NT2/D1 (cell line): ENCODE data around the gene EEF1AKMT4.

ENCODE experiments used
- DNase-seq: peaks from one replicate; pipeline ENCODE4 v3.0.0-alpha.2; 2011; ENCODE audit warnings: low read depth, low spot score
- H3K27me3 ChIP-seq: 2 replicates; pipeline ENCODE4 v1.6.0; 2011; ENCODE audit warnings: mild to moderate bottlenecking; ENCODE audit not compliant: insufficient read length, insufficient read depth
- H3K36me3 ChIP-seq: 2 replicates; pipeline ENCODE4 v1.6.1; 2011; ENCODE audit warnings: mild to moderate bottlenecking, low read length, mixed read lengths; ENCODE audit not compliant: insufficient read depth, insufficient read length
- H3K4me1 ChIP-seq: 2 replicates; pipeline ENCODE4 v1.5.1; 2011; ENCODE audit not compliant: insufficient read depth, insufficient read length
- H3K4me3 ChIP-seq: 2 replicates; pipeline ENCODE4 v1.5.1; 2011; ENCODE audit warnings: low read depth; ENCODE audit not compliant: insufficient read length
- H3K9ac ChIP-seq: 2 replicates; pipeline ENCODE4 v1.6.0; 2011; ENCODE audit warnings: low read depth; ENCODE audit not compliant: insufficient read length
- H3K9me3 ChIP-seq: 2 replicates; pipeline ENCODE4 v1.5.1; 2011; ENCODE audit warnings: mild to moderate bottlenecking, low read length; ENCODE audit not compliant: insufficient read depth
- SUZ12 ChIP-seq: IDR thresholded peaks from 2 replicates; pipeline ENCODE4 v1.6.1; 2011; ENCODE audit not compliant: insufficient read length, insufficient read depth; ENCODE audit errors: extremely low read depth
- YY1 ChIP-seq: IDR thresholded peaks from 2 replicates; pipeline ENCODE4 v1.6.1; 2011; ENCODE audit not compliant: insufficient read length, insufficient read depth
- ZNF274 ChIP-seq: IDR thresholded peaks from 2 replicates; pipeline ENCODE4 v1.6.1; 2011; ENCODE audit warnings: mild to moderate bottlenecking, low read depth, low read length

EEF1AKMT4 gene

GRCh38 chr3:184307915-184308314, 58.4 kb downstream of the EEF1AKMT4 start:
- TF ChIP-seq YY1 = no peak
- no peak for TF ChIP-seq ZNF274
- TF ChIP-seq SUZ12 = no peak
- Histone ChIP-seq H3K4me3 (no peak overlapping the region), H3K36me3 (peaks cover 71% of the 10 kb centered on the region), H3K27me3 (no peaks in the 10 kb centered on the region), H3K9ac (no peak overlapping the region), H3K4me1 (no peaks in the 10 kb centered on the region), H3K9me3 (no peaks in the 10 kb centered on the region)
- DNase-seq = no peak
